Measurements from ENCODE around the gene PABPC1L. TPM values are rescaled to one million over a fixed set of nuclear protein-coding genes. Genes with fewer than 3 reads are reported as not detected.

Gene PABPC1L
- 1.3 and 1.4 TPM in 2 replicates for total RNA-seq

DNA sequence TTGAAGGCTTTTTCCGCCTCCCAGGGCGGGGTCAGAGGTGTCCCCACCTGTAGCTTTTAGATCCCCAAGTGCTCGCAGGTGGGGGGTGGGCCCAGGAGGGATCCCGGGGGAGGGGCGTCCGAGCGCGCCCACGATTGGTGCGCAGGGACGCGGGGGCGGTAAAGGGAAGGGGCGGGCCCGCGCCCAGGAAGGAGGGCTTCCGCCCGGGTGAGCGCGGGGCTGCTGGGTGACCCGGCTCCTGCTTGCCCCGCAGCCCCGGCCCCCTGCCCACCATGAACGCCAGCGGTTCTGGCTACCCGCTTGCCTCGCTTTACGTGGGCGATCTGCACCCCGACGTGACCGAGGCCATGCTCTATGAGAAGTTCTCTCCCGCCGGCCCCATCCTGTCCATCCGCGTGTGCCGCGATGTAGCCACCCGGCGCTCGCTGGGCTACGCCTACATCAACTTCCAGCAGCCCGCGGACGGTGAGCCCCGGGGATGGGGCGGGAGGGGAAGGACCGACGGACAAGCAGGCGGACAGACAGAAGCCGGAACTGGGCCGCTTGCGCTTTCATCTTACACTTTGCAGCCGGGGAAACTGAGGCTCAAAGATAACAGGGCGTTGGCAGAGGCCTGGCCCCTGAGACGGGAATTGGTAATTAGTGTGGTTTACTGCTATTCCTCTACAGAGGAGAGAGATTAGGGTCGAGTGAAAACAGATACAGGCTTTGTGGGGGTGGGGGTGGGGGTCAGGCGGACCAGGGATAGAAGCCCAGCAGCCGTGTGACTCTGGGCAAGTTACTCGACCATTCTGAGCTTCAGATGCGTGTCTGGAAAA, at the start of gene PABPC1L:
Gene PABPC1L, plus strand, starts transcription at position 189 of the 818 bp plus-strand sequence. Its CDS starts 84 bp downstream, at position 273.

DNA sequence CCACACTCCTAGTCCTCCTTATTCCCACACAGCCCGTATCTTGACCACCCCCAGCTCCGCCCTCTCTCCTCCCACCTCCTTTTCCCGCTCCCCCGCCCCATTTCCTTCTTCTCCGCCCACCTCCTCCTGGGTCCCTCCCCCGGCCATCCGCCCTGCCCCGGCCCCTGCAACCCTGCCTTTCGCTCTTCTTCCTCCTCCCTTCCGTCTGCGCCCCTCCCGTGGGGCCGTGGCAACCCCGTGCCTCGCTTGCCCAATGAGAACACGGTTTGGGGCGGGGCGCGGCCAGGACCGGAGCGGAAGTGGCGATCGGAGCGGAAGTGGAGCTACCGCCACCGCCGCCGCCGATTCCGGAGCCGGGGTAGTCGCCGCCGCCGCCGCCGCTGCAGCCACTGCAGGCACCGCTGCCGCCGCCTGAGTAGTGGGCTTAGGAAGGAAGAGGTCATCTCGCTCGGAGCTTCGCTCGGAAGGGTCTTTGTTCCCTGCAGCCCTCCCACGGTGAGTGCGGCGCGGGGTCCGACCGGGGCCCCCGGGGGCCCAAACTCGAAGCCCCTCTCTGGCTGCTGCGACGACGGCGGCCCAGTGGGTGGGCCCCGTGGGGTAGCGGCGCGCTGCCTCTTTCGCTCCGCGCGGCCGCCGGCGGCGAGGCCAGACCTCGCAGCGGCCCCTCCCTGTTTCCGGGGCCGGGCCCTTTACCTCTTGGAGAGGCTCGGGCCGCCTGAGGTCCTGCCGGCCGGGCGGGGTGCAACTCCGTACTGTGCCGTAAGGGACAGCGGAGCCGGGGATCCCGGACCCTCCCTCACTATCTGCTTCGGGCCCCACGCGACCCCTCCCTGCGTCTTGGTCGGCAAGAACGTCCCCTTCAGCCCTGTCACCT, 24.2 kb upstream of the PABPC1L start, which contains the start of gene YWHAB:
Gene YWHAB, plus strand, starts transcription at position 314 of the 874 bp plus-strand sequence. CDS start 15,829 bp downstream, outside the sequence.

DNA sequence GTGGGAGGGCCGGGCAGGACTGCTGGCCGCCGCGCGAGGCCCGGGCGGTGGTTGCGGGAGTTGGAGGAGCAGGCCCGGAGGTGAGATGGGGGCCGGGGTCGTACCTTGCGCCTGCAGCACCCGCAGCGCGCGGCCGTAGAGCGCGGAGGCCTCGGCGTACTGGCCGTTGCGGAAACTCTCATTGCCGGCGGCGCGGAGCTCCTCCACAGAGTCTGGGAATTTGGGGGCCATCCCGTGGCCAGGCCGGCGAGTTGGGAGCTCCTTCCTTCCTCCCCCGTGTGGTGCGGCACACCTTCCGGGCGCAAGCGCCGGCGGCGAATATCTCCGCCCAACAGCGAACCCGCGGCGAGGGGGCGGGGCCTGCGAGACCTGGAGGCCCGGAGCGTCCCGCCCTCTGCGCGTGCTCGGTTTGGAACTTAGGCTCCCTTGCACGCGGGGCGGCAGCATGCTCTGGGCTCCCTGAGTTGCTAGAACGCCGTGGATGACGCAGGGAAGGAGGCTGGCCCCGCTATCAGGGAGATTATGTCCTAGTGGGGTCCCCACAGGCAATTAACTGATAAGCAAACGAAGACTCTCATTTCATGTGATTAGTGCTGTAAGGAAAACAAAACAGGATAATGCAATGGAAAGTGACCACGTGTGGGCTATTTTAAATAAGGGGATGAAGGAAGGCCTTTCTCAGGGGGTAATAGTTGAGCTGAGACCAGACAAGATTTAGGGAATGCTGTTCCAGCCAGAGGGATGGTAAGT, 50.4 kb downstream of the PABPC1L start, which contains the start of gene TOMM34:
Gene TOMM34, minus strand, starts transcription at position 295 of the 750 bp plus-strand sequence. Its CDS starts 64 bp downstream, at position 231.

DNA sequence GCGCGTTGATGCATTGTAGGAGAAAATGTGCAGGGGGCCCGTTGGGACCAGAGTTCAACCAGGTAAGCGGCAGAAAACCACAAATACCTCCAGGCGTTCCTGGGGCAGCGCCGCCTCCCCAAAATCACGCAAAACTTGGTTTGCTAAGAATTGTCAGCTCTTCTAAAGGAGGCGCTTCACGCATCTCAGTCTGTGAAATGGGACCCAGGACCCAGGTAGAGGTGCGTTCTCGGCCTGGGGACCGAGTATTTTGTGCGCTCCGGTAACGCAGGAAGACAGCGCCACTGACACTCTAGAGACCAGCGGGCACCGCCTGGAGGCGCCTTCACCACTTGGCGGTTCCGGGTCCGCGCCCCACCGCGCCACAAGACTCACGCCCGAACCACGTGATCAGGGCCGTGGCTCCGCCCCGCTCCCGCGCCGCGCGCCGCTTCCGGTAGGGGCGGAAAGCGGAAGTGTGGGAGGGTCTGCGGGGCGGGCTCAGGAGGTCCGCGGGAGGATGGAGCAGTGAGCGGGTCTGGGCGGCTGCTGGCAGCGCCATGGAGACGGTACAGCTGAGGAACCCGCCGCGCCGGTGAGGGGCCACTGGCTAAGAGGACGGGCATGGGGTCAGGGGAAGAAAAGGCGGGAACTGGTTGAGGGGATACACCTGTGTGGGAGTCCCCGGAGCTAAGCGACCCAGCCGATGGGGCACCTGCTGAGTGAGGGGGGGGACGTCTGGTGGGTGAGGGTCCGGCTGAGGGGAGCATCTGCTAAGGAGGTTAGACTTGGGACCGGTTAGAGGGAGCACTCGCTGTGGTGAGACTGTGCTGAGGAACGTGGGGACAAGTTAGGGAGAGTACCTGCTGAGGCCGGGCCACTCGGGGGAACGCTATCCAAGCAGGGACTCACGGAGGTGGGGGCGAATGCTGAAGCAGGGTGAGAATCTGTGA, 56.4 kb downstream of the PABPC1L start, which contains the start of gene STK4:
Gene STK4, plus strand, starts transcription at position 483 of the 932 bp plus-strand sequence. Its CDS starts 57 bp downstream, at position 540.

Other genes starting within 250 kb of the PABPC1L start
- under 0.01 TPM in 1 of 2 replicates, not detected in the other for gene CCN5, start 194.7 kb upstream of the PABPC1L start, total RNA-seq
- not detected in 2 replicates for gene KCNK15, start 164.2 kb upstream of the PABPC1L start, total RNA-seq
- not detected in 2 replicates for gene RIMS4, start 99.5 kb upstream of the PABPC1L start, total RNA-seq
- 114 and 161 TPM in 2 replicates for gene YWHAB, start 24.4 kb upstream of the PABPC1L start, total RNA-seq
- 33.3 and 44.5 TPM in 2 replicates for gene TOMM34, start 50.3 kb downstream of the PABPC1L start, total RNA-seq
- 24.5 and 29.7 TPM in 2 replicates for gene STK4, start 56.5 kb downstream of the PABPC1L start, total RNA-seq
- gene KCNS1, start 191.1 kb downstream of the PABPC1L start, total RNA-seq: 0.19 and 0.33 TPM in 2 replicates
- not detected in 2 replicates for gene WFDC5, start 205.1 kb downstream of the PABPC1L start, total RNA-seq
- not detected in 2 replicates for gene WFDC12, start 214.4 kb downstream of the PABPC1L start, total RNA-seq

All from vein endothelial cell (primary cell).